Left ventricle myocardium inferior (tissue), 1 donor: Measurements from ENCODE around the gene THAP5. TPM values are rescaled to one million over a fixed set of nuclear protein-coding genes. Genes with fewer than 3 reads are reported as not detected.

ENCODE experiments used
- DNase-seq: peaks from one replicate; pipeline ENCODE4 v3.0.0-alpha.2; 2020
- H3K27ac ChIP-seq: fragments of 200-600 bp; replicated peaks from 2 replicates; pipeline ENCODE4 v1.8.0; 2021
- H3K27me3 ChIP-seq: fragments of 200-600 bp; 2 replicates; pipeline ENCODE4 v1.8.0; 2021; ENCODE audit warnings: low read depth
- H3K36me3 ChIP-seq: fragments of 200-600 bp; 2 replicates; pipeline ENCODE4 v1.8.0; 2021
- H3K4me1 ChIP-seq: fragments of 200-600 bp; 2 replicates; pipeline ENCODE4 v1.8.0; 2021
- H3K4me3 ChIP-seq: fragments of 200-600 bp; 2 replicates; pipeline ENCODE4 v1.8.0; 2021; ENCODE audit warnings: mild to moderate bottlenecking, moderate library complexity
- H3K9me3 ChIP-seq: fragments of 200-600 bp; replicated peaks from 2 replicates; pipeline ENCODE4 v1.8.0; 2021
- intact Hi-C: fragments of 100-400 bp; cut with micrococcal nuclease; formaldehyde crosslinking; loops from one replicate; pipeline ENCODE4 v1.11.0; 2022
- total RNA-seq: library from RNA; stranded (reverse); fragmentation: NEBNext Ultra II Directional; extraction: Animal tissue kit (Norgen Biotek cat#: 25700); gene quantifications from one replicate; pipeline ENCODE4 v1.2.1, GENCODE V29; 2021
- TF ChIP-seq, protein P1 (sequence below): fragments of 200-600 bp; IDR thresholded peaks from 2 replicates; pipeline ENCODE4 v1.8.0; 2021; ENCODE audit warnings: antibody characterized with exemption, mild to moderate bottlenecking, borderline replicate concordance
- donor health status: DM: no; HTN: yes; CAD: no; lungs with severe emphysema.

THAP5 gene
- total RNA-seq, 1 donor from 2014 or later = 24.4 TPM

DNA sequence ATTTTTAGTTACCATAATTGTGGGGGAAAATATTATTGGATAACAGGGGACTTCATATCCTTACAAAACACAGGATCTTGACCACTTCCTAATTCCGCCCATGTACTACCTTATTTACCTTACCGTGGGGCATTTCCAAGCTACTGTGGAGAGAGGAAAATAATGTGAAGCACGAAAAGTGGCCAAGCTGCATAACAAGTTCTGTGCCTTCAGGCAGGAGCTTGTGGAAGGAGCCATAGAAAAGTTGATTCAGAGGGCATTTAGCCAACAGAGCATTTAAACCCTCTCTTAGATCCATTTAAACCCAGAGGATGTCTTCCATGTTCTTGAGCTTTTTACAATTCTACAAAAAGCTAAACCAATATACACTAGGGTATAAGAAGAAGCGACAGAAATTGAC is 41.8 kb upstream of the THAP5 start:
- H3K36me3 ChIP-seq = no peaks in the 10 kb centered on the region
- H3K9me3 ChIP-seq = no peaks in the 10 kb centered on the region
- no peak overlapping the region for H3K27ac ChIP-seq
- no peak for DNase-seq
- no peaks in the 10 kb centered on the region for H3K4me1 ChIP-seq
- H3K27me3 ChIP-seq = no peaks in the 10 kb centered on the region
- intact Hi-C loops = no loop called here
- H3K4me3 ChIP-seq = no peak overlapping the region
- TF ChIP-seq, protein P1, sequence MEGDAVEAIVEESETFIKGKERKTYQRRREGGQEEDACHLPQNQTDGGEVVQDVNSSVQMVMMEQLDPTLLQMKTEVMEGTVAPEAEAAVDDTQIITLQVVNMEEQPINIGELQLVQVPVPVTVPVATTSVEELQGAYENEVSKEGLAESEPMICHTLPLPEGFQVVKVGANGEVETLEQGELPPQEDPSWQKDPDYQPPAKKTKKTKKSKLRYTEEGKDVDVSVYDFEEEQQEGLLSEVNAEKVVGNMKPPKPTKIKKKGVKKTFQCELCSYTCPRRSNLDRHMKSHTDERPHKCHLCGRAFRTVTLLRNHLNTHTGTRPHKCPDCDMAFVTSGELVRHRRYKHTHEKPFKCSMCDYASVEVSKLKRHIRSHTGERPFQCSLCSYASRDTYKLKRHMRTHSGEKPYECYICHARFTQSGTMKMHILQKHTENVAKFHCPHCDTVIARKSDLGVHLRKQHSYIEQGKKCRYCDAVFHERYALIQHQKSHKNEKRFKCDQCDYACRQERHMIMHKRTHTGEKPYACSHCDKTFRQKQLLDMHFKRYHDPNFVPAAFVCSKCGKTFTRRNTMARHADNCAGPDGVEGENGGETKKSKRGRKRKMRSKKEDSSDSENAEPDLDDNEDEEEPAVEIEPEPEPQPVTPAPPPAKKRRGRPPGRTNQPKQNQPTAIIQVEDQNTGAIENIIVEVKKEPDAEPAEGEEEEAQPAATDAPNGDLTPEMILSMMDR = no peak

DNA sequence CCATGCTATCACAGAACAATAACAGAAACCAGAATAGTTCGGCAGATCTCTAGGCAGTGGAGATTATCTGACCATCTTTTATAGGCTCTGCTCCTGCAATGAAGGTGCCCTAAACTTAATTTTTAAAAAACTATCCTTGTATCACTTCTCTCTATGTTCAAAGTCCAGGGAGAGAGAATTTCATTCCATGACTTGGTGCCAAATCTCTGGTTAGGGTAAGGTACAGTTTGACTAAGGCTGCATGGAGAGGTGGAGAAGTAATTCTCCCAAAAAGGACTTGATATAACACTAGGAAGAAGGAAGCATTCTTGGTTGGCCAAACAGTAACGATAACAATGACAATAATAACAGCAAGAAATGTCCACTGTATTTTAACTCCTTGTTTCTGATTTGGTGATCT is 40.1 kb upstream of the THAP5 start:
- DNase-seq = no peak
- intact Hi-C loops = no loop called here
- no peak overlapping the region for H3K4me3 ChIP-seq
- H3K27ac ChIP-seq = no peak overlapping the region
- H3K4me1 ChIP-seq = no peaks in the 10 kb centered on the region
- no peaks in the 10 kb centered on the region for H3K36me3 ChIP-seq
- TF ChIP-seq, protein P1 = no peak
- H3K27me3 ChIP-seq = no peaks in the 10 kb centered on the region
- no peaks in the 10 kb centered on the region for H3K9me3 ChIP-seq

GRCh38 chr7:108605559-108606201 is 36.2 kb upstream of the THAP5 start:
- DNase-seq = no peak

GRCh38 chr7:108604307-108605077 is 35.0 kb upstream of the THAP5 start:
- intact Hi-C loops = no loop called here
- TF ChIP-seq, protein P1 = no peak
- Histone ChIP-seq H3K4me1 (no peaks in the 10 kb centered on the region), H3K4me3 (no peak overlapping the region), H3K27ac (no peak overlapping the region), H3K27me3 (peaks cover 2% of the 10 kb centered on the region), H3K9me3 (no peaks in the 10 kb centered on the region), H3K36me3 (no peaks in the 10 kb centered on the region)
- DNase-seq = no peak

More at GRCh38 chr7:108605559-108606201, 36.2 kb upstream of the THAP5 start:
- Histone ChIP-seq H3K9me3 (no peaks in the 10 kb centered on the region), H3K27ac (no peak overlapping the region), H3K36me3 (no peaks in the 10 kb centered on the region), H3K27me3 (no peaks in the 10 kb centered on the region), H3K4me3 (no peak overlapping the region), H3K4me1 (no peaks in the 10 kb centered on the region)
- intact Hi-C loops = no loop called here
- TF ChIP-seq, protein P1 = no peak

DNA sequence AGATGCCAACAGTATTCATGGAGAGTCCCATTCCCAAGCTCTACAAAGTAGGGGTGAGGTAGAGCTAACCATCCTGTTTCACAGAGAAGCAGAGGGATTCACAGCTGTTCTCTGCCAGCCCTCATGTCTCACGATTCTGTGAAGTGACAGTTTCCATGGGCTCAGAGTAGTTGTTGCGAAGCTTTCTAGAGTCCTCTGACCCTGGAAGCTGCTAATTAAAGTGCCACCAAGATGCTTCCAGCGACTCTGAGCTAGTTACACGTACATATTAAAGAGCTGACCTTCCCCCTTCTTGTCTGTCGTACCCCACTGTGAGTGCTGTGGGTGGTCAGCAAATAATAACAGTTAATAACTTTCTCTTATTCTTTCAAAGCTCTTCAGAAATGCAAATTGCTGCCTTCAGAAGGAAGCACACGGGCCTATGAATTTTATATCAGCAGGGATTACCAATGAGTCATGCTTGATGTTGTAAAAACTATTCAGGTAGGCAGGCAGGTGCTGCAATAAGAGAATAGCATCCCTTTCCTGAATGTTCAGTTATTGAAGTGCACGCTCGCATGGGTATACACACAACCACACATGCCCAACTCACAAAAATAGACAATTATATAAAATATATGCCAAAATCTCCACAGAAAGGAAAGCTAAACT is 34.3 kb upstream of the THAP5 start:
- Histone ChIP-seq H3K27me3 (peaks cover 4% of the 10 kb centered on the region), H3K36me3 (no peaks in the 10 kb centered on the region), H3K4me1 (no peaks in the 10 kb centered on the region), H3K27ac (no peak overlapping the region), H3K9me3 (no peaks in the 10 kb centered on the region), H3K4me3 (no peak overlapping the region)
- DNase-seq = no peak
- TF ChIP-seq, protein P1 = no peak
- intact Hi-C loops = no loop called here
